ACHN (cell line): ENCODE measurements around the gene FBH1.
"Not testable (repeated sequence)": the region's sequence is repeated elsewhere in the genome, so short reads cannot be mapped to it uniquely, and the experiment has no call there.

Source experiments
- DNase-seq: peaks from one replicate; pipeline ENCODE4 v3.0.0-alpha.2; 2015
- in situ Hi-C: cut with HindIII; loops from 2 replicates; pipeline ENCODE4 v1.10.0; 2017; ENCODE audit warnings: low sequenced_read_pairs, low pct_ligation_motif_present, low pct_unique_long_range_greater_than_20kb

Gene FBH1

GRCh38 chr10:5947471-5948207, 57.6 kb downstream of the FBH1 start:
- in situ Hi-C loops: no loop called here
- DNase-seq: no peak

GRCh38 chr10:5948208-5948585, 58.2 kb downstream of the FBH1 start:
- no peak for DNase-seq
- in situ Hi-C loops: no loop called here

- DNase-seq: peak; percentile 71
Measured at GRCh38 chr10:5949009-5949759, 59.1 kb downstream of the FBH1 start.

GRCh38 chr10:5951167-5951711, 61.2 kb downstream of the FBH1 start:
- no peak for DNase-seq
- in situ Hi-C loops: no loop called here

More at GRCh38 chr10:5949009-5949759, 59.1 kb downstream of the FBH1 start:
- in situ Hi-C loops: no loop called here

GRCh38 chr10:5951721-5952407, 61.8 kb downstream of the FBH1 start:
- DNase-seq: no peak
- in situ Hi-C loops: no loop called here

- DNase-seq: no peak
- in situ Hi-C loops: no loop called here
Measured at GRCh38 chr10:5952731-5953385, 62.8 kb downstream of the FBH1 start.

GRCh38 chr10:5953676-5954075, 63.6 kb downstream of the FBH1 start:
- in situ Hi-C loops: no loop called here

GRCh38 chr10:5956146-5956936, 66.3 kb downstream of the FBH1 start:
- in situ Hi-C loops: no loop called here

More at GRCh38 chr10:5953676-5954075, 63.6 kb downstream of the FBH1 start:
- DNase-seq: no peak

GRCh38 chr10:5958077-5958476, 68.0 kb downstream of the FBH1 start:
- in situ Hi-C loops: no loop called here
- no peak for DNase-seq

More at GRCh38 chr10:5956146-5956936, 66.3 kb downstream of the FBH1 start:
- no peak for DNase-seq

GRCh38 chr10:5958675-5959074, 68.6 kb downstream of the FBH1 start:
- in situ Hi-C loops: no loop called here
- no peak for DNase-seq

- in situ Hi-C loops: no loop called here
- no peak for DNase-seq
Measured at GRCh38 chr10:5959142-5959541, 69.1 kb downstream of the FBH1 start.

GRCh38 chr10:5959581-5960069, 69.6 kb downstream of the FBH1 start:
- in situ Hi-C loops: no loop called here
- no peak for DNase-seq

GRCh38 chr10:5960070-5960972, 70.3 kb downstream of the FBH1 start:
- no peak for DNase-seq
- in situ Hi-C loops: no loop called here

- DNase-seq, in situ Hi-C loops: not testable (repeated sequence)
Measured at GRCh38 chr10:5960973-5961275, 70.9 kb downstream of the FBH1 start.

GRCh38 chr10:5961405-5962100, 71.5 kb downstream of the FBH1 start:
- DNase-seq: no peak
- in situ Hi-C loops: no loop called here

- in situ Hi-C loops, DNase-seq: not testable (repeated sequence)
Measured at GRCh38 chr10:5962358-5962940, 72.4 kb downstream of the FBH1 start.
